Ishikawa (cell line): ENCODE data around the gene GRIK2.

Source experiments
- CEBPB ChIP-seq: IDR thresholded peaks from 2 replicates; pipeline ENCODE4 v1.6.1; 2012
- CREB1 ChIP-seq: IDR thresholded peaks from 2 replicates; pipeline ENCODE4 v1.6.1; 2012; ENCODE audit warnings: low read depth
- EGR1 ChIP-seq: IDR thresholded peaks from 2 replicates; pipeline ENCODE4 v1.6.1; 2012
- EP300 ChIP-seq: IDR thresholded peaks from 2 replicates; pipeline ENCODE4 v1.6.1; 2012; ENCODE audit warnings: borderline replicate concordance
- FOXM1 ChIP-seq: IDR thresholded peaks from 2 replicates; pipeline ENCODE4 v1.6.1; 2012; ENCODE audit warnings: low read depth, borderline replicate concordance
- MAX ChIP-seq: IDR thresholded peaks from 2 replicates; pipeline ENCODE4 v1.6.1; 2012
- NFIC ChIP-seq: IDR thresholded peaks from 2 replicates; pipeline ENCODE4 v1.6.1; 2012
- RAD21 ChIP-seq: IDR thresholded peaks from 2 replicates; pipeline ENCODE4 v1.6.1; 2012; ENCODE audit warnings: low read depth
- TAF1 ChIP-seq: IDR thresholded peaks from 2 replicates; pipeline ENCODE4 v1.6.1; 2012; ENCODE audit warnings: low read depth, mild to moderate bottlenecking
- TCF12 ChIP-seq: IDR thresholded peaks from 2 replicates; pipeline ENCODE4 v1.6.1; 2012; ENCODE audit warnings: low read depth
- TEAD4 ChIP-seq: IDR thresholded peaks from 2 replicates; pipeline ENCODE4 v1.6.1; 2012
- USF1 ChIP-seq: IDR thresholded peaks from 2 replicates; pipeline ENCODE4 v1.6.1; 2012
- YY1 ChIP-seq: IDR thresholded peaks from 2 replicates; pipeline ENCODE4 v1.6.1; 2012; ENCODE audit warnings: low read depth
- ZBTB7A ChIP-seq: IDR thresholded peaks from 2 replicates; pipeline ENCODE4 v1.6.1; 2012; ENCODE audit warnings: low read depth
- TF ChIP-seq, protein P1 (sequence below): IDR thresholded peaks from 2 replicates; pipeline ENCODE4 v1.6.1; 2012; ENCODE audit warnings: low read depth, mild to moderate bottlenecking

GRIK2 gene

DNA sequence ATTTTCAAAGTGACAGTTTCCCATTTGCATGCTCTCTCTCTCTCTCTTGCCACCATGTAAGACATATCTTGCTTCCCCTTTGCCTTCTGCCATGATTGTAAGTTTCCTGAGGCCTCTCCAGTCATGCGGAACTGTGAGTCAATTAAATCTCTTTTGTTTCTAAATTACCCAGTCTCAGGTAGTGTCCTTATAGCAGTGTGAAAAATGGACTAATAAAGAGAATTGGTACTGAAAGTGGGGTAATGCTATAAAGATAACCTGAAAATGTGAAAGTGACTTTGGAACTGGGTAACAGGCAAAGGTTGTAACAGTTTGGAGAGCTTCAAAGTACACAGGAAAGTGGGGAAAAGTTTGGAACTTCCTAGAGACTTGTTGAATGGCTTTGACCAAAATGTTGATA is 389.8 kb downstream of the GRIK2 start:
- TF ChIP-seq ZBTB7A: no peak
- TF ChIP-seq RAD21: no peak
- TF ChIP-seq FOXM1: no peak
- no peak for TF ChIP-seq TCF12
- TF ChIP-seq CEBPB: no peak
- TF ChIP-seq EGR1: no peak
- TF ChIP-seq, protein P1, sequence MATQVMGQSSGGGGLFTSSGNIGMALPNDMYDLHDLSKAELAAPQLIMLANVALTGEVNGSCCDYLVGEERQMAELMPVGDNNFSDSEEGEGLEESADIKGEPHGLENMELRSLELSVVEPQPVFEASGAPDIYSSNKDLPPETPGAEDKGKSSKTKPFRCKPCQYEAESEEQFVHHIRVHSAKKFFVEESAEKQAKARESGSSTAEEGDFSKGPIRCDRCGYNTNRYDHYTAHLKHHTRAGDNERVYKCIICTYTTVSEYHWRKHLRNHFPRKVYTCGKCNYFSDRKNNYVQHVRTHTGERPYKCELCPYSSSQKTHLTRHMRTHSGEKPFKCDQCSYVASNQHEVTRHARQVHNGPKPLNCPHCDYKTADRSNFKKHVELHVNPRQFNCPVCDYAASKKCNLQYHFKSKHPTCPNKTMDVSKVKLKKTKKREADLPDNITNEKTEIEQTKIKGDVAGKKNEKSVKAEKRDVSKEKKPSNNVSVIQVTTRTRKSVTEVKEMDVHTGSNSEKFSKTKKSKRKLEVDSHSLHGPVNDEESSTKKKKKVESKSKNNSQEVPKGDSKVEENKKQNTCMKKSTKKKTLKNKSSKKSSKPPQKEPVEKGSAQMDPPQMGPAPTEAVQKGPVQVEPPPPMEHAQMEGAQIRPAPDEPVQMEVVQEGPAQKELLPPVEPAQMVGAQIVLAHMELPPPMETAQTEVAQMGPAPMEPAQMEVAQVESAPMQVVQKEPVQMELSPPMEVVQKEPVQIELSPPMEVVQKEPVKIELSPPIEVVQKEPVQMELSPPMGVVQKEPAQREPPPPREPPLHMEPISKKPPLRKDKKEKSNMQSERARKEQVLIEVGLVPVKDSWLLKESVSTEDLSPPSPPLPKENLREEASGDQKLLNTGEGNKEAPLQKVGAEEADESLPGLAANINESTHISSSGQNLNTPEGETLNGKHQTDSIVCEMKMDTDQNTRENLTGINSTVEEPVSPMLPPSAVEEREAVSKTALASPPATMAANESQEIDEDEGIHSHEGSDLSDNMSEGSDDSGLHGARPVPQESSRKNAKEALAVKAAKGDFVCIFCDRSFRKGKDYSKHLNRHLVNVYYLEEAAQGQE: no peak
- no peak for TF ChIP-seq MAX
- no peak for TF ChIP-seq NFIC
- no peak for TF ChIP-seq TAF1
- no peak for TF ChIP-seq USF1
- no peak for TF ChIP-seq TEAD4
- no peak for TF ChIP-seq EP300
- TF ChIP-seq YY1: no peak
- no peak for TF ChIP-seq CREB1

GRCh38 chr6:101784094-101784493 is 390.6 kb downstream of the GRIK2 start:
- TF ChIP-seq CREB1: no peak
- no peak for TF ChIP-seq ZBTB7A
- TF ChIP-seq CEBPB: no peak
- TF ChIP-seq NFIC: no peak
- no peak for TF ChIP-seq YY1
- TF ChIP-seq EGR1: no peak
- no peak for TF ChIP-seq MAX
- no peak for TF ChIP-seq TEAD4
- no peak for TF ChIP-seq TCF12
- no peak for TF ChIP-seq FOXM1

DNA sequence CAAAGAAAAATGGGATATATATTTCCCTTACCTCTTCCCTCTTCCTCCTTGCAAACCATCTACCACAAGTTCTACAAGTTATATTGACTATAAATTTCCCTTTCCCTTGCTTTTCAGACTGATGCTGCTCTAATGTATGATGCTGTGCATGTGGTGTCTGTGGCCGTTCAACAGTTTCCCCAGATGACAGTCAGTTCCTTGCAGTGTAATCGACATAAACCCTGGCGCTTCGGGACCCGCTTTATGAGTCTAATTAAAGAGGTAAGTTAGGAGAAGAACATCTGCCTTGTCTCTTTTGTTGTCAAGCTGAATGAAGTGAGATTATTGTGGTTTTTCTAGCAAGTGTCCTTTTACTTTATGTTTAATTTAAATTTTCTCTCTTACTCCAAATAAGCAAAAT is 406.0 kb downstream of the GRIK2 start:
- no peak for TF ChIP-seq USF1
- TF ChIP-seq TCF12: no peak
- no peak for TF ChIP-seq RAD21
- no peak for TF ChIP-seq CEBPB

DNA sequence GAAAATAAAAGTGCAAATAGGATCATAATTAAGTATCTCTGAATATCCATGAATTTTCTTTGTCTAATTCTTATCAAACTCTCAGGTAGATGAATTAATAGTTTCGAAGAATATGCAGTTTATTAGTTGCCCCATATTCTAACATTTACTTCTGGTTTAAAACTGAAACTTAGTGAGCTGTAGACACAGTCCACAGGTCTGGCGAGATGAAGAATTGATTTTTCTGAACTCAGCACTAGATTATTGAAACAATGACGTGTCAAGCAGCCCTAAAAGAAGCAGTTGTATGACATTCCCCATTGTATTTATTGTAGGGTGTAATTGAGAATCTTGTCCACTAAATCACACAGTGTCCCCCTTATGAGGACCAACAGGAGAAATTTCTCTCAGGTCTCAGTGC is 407.1 kb downstream of the GRIK2 start:
- TF ChIP-seq TCF12 (no peak), EP300 (no peak), EGR1 (no peak), RAD21 (no peak), TAF1 (no peak), CEBPB (no peak), YY1 (no peak)
- TF ChIP-seq, protein P1: no peak

DNA sequence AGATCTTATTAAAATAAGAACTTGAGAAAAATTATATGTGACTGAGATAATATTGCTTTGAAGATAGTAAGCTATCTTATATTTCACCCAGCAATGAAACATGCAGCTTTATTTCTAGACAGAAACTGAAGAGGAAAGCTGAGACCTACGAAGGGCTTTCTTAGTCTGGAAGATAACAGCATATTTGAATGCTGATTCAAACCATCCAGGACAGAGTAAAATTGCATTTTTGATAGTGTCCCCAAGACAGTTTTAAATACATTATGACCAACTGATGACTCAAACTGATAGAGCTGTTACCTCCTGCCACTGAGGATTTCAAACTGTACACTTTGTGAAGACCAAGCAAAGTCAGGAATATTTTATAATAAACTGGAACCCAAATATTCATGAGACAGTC is 409.6 kb downstream of the GRIK2 start:
- TF ChIP-seq CREB1 (no peak), FOXM1 (no peak), RAD21 (no peak), TCF12 (no peak), CEBPB (no peak), NFIC (no peak), YY1 (no peak)

DNA sequence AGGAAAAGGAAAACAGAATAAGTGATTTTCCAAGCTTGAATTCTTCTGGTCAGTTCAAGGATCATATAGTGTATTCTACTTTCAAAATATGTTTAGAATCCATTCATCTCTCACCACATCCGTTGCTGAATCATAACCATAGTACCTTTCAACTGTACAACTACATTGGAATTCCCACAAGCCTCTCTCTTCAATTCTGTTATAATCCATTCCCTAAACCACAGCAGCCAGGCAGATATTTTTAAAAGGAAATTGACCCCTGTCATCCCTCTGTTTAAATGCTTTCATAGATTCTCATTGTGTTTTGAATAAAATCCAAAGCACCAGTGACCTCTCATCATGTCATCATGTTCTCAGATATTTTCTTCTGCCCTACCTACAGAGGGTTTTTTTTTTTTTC is 412.7 kb downstream of the GRIK2 start:
- TF ChIP-seq, protein P1: no peak
- TF ChIP-seq CEBPB (no peak), YY1 (no peak), RAD21 (no peak), FOXM1 (no peak), TCF12 (no peak), TEAD4 (no peak), ZBTB7A (no peak), USF1 (no peak), EGR1 (no peak), MAX (no peak), EP300 (no peak), CREB1 (no peak), NFIC (no peak), TAF1 (no peak)
